HL-60 (cell line): ENCODE results near the gene CTNNBIP1.
A peak's percentile ranks its signal among the peaks of the same experiment; 100 is the strongest.

ENCODE experiments used
- DNase-seq, 2 experiments: peaks; one replicate each; pipeline ENCODE4 v3.0.0-alpha.2; 2010 to 2020; ENCODE audit warnings: low read depth in 1 of 2, low spot score in 1 of 2
- H3K27ac ChIP-seq: fragments of 250-450 bp; sonication (Bioruptor Pico); replicated peaks from 2 replicates; pipeline ENCODE4 v1.5.1; 2020; ENCODE audit warnings: mild to moderate bottlenecking, moderate library complexity
- H3K27me3 ChIP-seq: fragments of 250-450 bp; sonication (Bioruptor Pico); 2 replicates; pipeline ENCODE4 v1.5.1; 2021; ENCODE audit warnings: mild to moderate bottlenecking, moderate library complexity; ENCODE audit not compliant: insufficient read depth, poor library complexity, severe bottlenecking
- H3K4me3 ChIP-seq: replicated peaks from 2 replicates; pipeline ENCODE4 v1.5.1; 2011; ENCODE audit warnings: mild to moderate bottlenecking, control low read depth, low read length; ENCODE audit not compliant: insufficient read depth
- CTCF ChIP-seq: IDR thresholded peaks from one replicate; pipeline ENCODE4 v1.5.1; 2011; ENCODE audit warnings: low read length, control low read depth, inconsistent platforms; ENCODE audit not compliant: insufficient read depth
- GABPA ChIP-seq: IDR thresholded peaks from 2 replicates; pipeline ENCODE4 v1.6.1; 2012; ENCODE audit warnings: low read depth
- POLR2AphosphoS5 ChIP-seq: IDR thresholded peaks from 2 replicates; pipeline ENCODE4 v1.6.1; 2012; ENCODE audit warnings: low read depth
- SPI1 ChIP-seq: IDR thresholded peaks from 2 replicates; pipeline ENCODE4 v1.6.1; 2012; ENCODE audit warnings: low read depth, mild to moderate bottlenecking, borderline replicate concordance
- TF ChIP-seq, protein P1 (sequence below): IDR thresholded peaks from 2 replicates; pipeline ENCODE4 v1.6.1; 2012; ENCODE audit warnings: low read depth; ENCODE audit not compliant: insufficient replicate concordance

CTNNBIP1 gene

DNA sequence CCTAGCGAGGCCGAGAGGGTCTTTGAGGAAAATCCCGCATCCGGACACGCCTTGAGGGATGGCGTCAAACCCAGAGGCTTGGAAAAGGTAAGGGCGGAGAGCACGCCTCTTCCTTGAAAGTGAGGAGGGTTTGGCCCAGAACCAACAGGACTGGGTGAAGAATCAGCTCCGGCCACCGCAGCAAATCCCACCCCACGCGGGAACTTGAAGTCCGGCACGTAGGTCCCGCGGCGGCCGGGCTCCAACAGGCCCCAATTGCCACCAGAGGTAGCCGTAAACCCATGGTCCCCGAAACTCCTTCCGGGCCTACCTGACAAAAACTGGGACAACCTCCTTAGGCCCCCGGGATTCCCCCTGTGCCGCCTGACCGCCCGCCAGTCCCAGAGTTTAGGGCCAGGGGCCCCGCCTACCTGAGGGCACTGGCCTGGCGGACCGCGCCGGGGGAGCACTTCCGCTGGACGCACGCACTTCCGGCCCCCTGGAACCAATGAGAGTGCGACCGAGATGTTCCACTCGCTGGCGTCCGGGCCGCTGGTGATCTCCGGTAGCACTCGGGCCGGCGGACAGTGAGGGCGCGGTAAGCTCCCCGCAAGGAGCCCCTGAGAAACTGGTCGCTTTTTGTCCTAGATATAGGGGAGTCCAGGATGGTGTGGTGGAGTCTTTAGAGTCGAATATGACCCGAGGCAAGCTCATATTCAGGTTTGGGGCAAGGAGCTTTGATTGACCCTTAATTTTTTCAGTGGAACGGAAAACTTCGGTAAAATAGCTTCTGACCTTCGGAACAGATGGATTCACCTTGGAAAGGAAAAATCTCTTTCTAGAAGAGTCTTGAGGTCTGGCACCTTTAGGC lies 33.1 kb upstream of the CTNNBIP1 start, which contains the start of the genes LZIC and NMNAT1:
LZIC (minus strand) TSS at position 453 of the 850 bp plus-strand sequence. CDS start 6,772 bp downstream, outside the sequence.
NMNAT1 (plus strand) TSS at position 537 of the 850 bp plus-strand sequence. CDS start 28,599 bp downstream, outside the sequence.
- DNase-seq = peak; percentile 92 to 94
- TF ChIP-seq POLR2AphosphoS5 = peak; percentile 91
- no peak; the same call in 1 of the 2 replicates for TF ChIP-seq SPI1
- TF ChIP-seq, protein P1, sequence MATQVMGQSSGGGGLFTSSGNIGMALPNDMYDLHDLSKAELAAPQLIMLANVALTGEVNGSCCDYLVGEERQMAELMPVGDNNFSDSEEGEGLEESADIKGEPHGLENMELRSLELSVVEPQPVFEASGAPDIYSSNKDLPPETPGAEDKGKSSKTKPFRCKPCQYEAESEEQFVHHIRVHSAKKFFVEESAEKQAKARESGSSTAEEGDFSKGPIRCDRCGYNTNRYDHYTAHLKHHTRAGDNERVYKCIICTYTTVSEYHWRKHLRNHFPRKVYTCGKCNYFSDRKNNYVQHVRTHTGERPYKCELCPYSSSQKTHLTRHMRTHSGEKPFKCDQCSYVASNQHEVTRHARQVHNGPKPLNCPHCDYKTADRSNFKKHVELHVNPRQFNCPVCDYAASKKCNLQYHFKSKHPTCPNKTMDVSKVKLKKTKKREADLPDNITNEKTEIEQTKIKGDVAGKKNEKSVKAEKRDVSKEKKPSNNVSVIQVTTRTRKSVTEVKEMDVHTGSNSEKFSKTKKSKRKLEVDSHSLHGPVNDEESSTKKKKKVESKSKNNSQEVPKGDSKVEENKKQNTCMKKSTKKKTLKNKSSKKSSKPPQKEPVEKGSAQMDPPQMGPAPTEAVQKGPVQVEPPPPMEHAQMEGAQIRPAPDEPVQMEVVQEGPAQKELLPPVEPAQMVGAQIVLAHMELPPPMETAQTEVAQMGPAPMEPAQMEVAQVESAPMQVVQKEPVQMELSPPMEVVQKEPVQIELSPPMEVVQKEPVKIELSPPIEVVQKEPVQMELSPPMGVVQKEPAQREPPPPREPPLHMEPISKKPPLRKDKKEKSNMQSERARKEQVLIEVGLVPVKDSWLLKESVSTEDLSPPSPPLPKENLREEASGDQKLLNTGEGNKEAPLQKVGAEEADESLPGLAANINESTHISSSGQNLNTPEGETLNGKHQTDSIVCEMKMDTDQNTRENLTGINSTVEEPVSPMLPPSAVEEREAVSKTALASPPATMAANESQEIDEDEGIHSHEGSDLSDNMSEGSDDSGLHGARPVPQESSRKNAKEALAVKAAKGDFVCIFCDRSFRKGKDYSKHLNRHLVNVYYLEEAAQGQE = peak; percentile 74
- peak; percentile 100 for TF ChIP-seq GABPA
- no peak for TF ChIP-seq CTCF
- no peaks in the 10 kb centered on the region for H3K27me3 ChIP-seq
- H3K4me3 ChIP-seq = peak within 1 kb of the TSS; percentile 77
- peak within 1 kb of the TSS; percentile 80 for H3K27ac ChIP-seq

DNA sequence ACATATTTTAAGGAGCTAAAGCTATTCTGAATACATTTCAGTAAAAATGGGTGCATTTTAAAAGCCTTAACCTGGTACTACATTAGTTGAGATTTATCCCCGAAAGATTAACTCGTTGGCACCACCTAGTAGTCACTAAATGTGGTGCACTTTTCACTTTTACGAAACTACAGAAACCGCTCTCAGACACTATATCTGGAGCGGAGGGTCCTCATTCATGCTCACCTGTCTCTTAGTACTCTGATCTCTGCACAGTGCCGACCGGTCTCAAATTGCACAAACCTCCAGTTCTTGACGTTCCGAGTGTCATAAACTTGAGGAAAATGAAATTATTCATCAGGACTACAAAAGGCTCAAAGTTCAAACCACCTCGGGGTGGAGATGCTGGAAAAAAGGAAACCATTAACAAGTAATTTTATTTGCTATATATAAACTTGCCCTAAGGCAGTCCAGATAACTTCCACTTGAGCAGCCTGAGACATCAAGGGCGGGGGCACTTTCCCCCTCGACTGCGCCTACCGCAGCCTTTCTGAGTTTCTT lies 32.4 kb upstream of the CTNNBIP1 start:
- no peak; the same call in 1 of the 2 replicates for TF ChIP-seq SPI1
- TF ChIP-seq CTCF = peak; percentile 40
- H3K4me3 ChIP-seq = peak overlapping the region; percentile 77
- H3K27ac ChIP-seq = peak overlapping the region; percentile 80
- no peaks in the 10 kb centered on the region for H3K27me3 ChIP-seq
- DNase-seq = peak; percentile 25 to 44

GRCh38 chr1:9929431-9930385 lies 19.6 kb upstream of the CTNNBIP1 start:
- TF ChIP-seq POLR2AphosphoS5 (no peak), SPI1 (no peak), CTCF (no peak), GABPA (no peak)
- TF ChIP-seq, protein P1 = no peak
- Histone ChIP-seq H3K27me3 (no peaks in the 10 kb centered on the region), H3K4me3 (no peak overlapping the region), H3K27ac (no peak overlapping the region)
- no peak for DNase-seq
